Panc1 (cell line): Measurements from ENCODE around the gene NHLRC2.

ENCODE experiments used
- CTCF ChIP-seq: fragments of 450-650 bp; IDR thresholded peaks from 2 replicates; pipeline ENCODE4 v1.5.1; 2017; ENCODE audit warnings: mild to moderate bottlenecking
- POLR2AphosphoS5 ChIP-seq: IDR thresholded peaks from 2 replicates; pipeline ENCODE4 v1.6.1; 2012; ENCODE audit warnings: mild to moderate bottlenecking, low read depth, low read length, moderate library complexity
- REST ChIP-seq, 2 experiments: IDR thresholded peaks; 2 replicates each; pipeline ENCODE4 v1.6.1; 2011 to 2012; ENCODE audit warnings: low read depth in 2 of 2, control low read depth in 1 of 2, low read length in 1 of 2, mild to moderate bottlenecking in 1 of 2, moderate library complexity in 1 of 2; ENCODE audit not compliant: insufficient read depth in 1 of 2
- SIN3A ChIP-seq: IDR thresholded peaks from 2 replicates; pipeline ENCODE4 v1.6.1; 2012; ENCODE audit warnings: low read depth, mild to moderate bottlenecking, low read length, moderate library complexity, borderline replicate concordance; ENCODE audit not compliant: insufficient read depth
- TCF7L2 ChIP-seq: IDR thresholded peaks from 2 replicates; pipeline ENCODE4 v1.6.1; 2011; ENCODE audit warnings: mild to moderate bottlenecking, low read depth, low read length, inconsistent platforms

- no peak for TF ChIP-seq CTCF
- TF ChIP-seq SIN3A = no peak
- TF ChIP-seq POLR2AphosphoS5 = no peak
- no peak for TF ChIP-seq TCF7L2
- TF ChIP-seq REST (IDR thresholded peaks at IDR 0.05; ENCODE audit: insufficient read depth in 1 of 2, low read depth in 2 of 2, low read length in 1 of 2) = no peak
These were observed 65.7 kb downstream of the NHLRC2 start for GRCh38 chr10:113920114-113920513.
